Measurements from ENCODE around the gene PAK5. TPM values are rescaled to one million over a fixed set of nuclear protein-coding genes. Genes with fewer than 3 reads are reported as not detected.
A peak's percentile ranks its signal among the peaks of the same experiment; 100 is the strongest.

The PAK5 gene
- total RNA-seq, 4 donors from 2014 or later = 0.05 to 6.6 (median 0.54) TPM; not detected in 1

- no peaks in the 10 kb centered on the region for H3K36me3 ChIP-seq
- H3K4me1 ChIP-seq = no peaks in the 10 kb centered on the region
- H3K27ac ChIP-seq = no peak overlapping the region
- no peaks in the 10 kb centered on the region for H3K9me3 ChIP-seq
- no peak overlapping the region for H3K4me3 ChIP-seq
- no peak for ATAC-seq
- H3K27me3 ChIP-seq = no peaks in the 10 kb centered on the region
- no peak for TF ChIP-seq POLR2A (IDR thresholded peaks at IDR 0.05)
- no peak for TF ChIP-seq POLR2AphosphoS5 (IDR thresholded peaks at IDR 0.05)
- TF ChIP-seq CTCF (IDR thresholded peaks at IDR 0.05) = no peak
- TF ChIP-seq EP300 (IDR thresholded peaks at IDR 0.05) = no peak
- 44 to 53% methylated on average over 2 to 3 of the region's 3 CpGs for WGBS, 2 donors (ENCODE audit: low coverage in 1 of 2)
These were observed 39.1 kb upstream of the PAK5 start for GRCh38 chr20:9877932-9878495.

GRCh38 chr20:9867196-9867980, 28.5 kb upstream of the PAK5 start:
- H3K27ac ChIP-seq = no peak overlapping the region
- 63 to 68% methylated on average over 5 to 6 of the region's 6 CpGs for WGBS, 2 donors (ENCODE audit: low coverage in 1 of 2)
- H3K4me3 ChIP-seq = no peak overlapping the region
- ATAC-seq = no peak
- H3K27me3 ChIP-seq = no peaks in the 10 kb centered on the region
- no peaks in the 10 kb centered on the region for H3K9me3 ChIP-seq
- no peaks in the 10 kb centered on the region for H3K4me1 ChIP-seq
- no peaks in the 10 kb centered on the region for H3K36me3 ChIP-seq
- TF ChIP-seq CTCF (IDR thresholded peaks at IDR 0.05) (no peak), EP300 (IDR thresholded peaks at IDR 0.05) (no peak), POLR2AphosphoS5 (IDR thresholded peaks at IDR 0.05) (no peak), POLR2A (IDR thresholded peaks at IDR 0.05) (no peak)

- TF ChIP-seq CTCF (IDR thresholded peaks at IDR 0.05) = no peak
- no peak for TF ChIP-seq POLR2AphosphoS5 (IDR thresholded peaks at IDR 0.05)
- TF ChIP-seq EP300 (IDR thresholded peaks at IDR 0.05) = no peak
- TF ChIP-seq POLR2A (IDR thresholded peaks at IDR 0.05) = no peak
- Histone ChIP-seq H3K4me1 (no peaks in the 10 kb centered on the region), H3K9me3 (peaks cover 0 to under 1% (median 0%) of the 10 kb centered on the region in 3 donors), H3K36me3 (no peaks in the 10 kb centered on the region), H3K4me3 (no peak overlapping the region), H3K27me3 (no peaks in the 10 kb centered on the region), H3K27ac (no peak overlapping the region)
- 91 to 100% methylated on average over 1 to 2 of the region's 2 CpGs for WGBS, 2 donors (ENCODE audit: low coverage in 1 of 2)
- no peak for ATAC-seq
These were observed 13.7 kb upstream of the PAK5 start for GRCh38 chr20:9852566-9852965.

- peaks cover 42% of the 10 kb centered on the region for H3K27me3 ChIP-seq
- no peak overlapping the region for H3K27ac ChIP-seq
- TF ChIP-seq POLR2AphosphoS5 (IDR thresholded peaks at IDR 0.05) (no peak), CTCF (IDR thresholded peaks at IDR 0.05) (no peak), POLR2A (IDR thresholded peaks at IDR 0.05) (no peak), EP300 (IDR thresholded peaks at IDR 0.05) (no peak)
- 71 to 80% methylated on average over 3 of the region's 5 CpGs for WGBS, 2 donors (ENCODE audit: low coverage in 1 of 2)
- peaks cover 0 to 12% (median 0%) of the 10 kb centered on the region in 3 donors for H3K9me3 ChIP-seq
- peaks cover 0 to 14% (median 0%) of the 10 kb centered on the region in 3 donors for H3K4me1 ChIP-seq
- no peak for ATAC-seq
- no peaks in the 10 kb centered on the region for H3K36me3 ChIP-seq
- H3K4me3 ChIP-seq = no peak overlapping the region
These were observed 750 bp upstream of the PAK5 start for GRCh38 chr20:9839626-9840025.

- TF ChIP-seq POLR2A (IDR thresholded peaks at IDR 0.05) (no peak), EP300 (IDR thresholded peaks at IDR 0.05) (no peak), POLR2AphosphoS5 (IDR thresholded peaks at IDR 0.05) (no peak), CTCF (IDR thresholded peaks at IDR 0.05) (no peak)
- no peak for ATAC-seq
- Histone ChIP-seq H3K9me3 (peaks cover 0 to 12% (median 0%) of the 10 kb centered on the region in 3 donors), H3K4me1 (peaks cover 0 to 14% (median 0%) of the 10 kb centered on the region in 3 donors), H3K4me3 (peak overlapping the region in 1 of 2 donors; percentile 42), H3K27me3 (peaks cover 42% of the 10 kb centered on the region), H3K27ac (no peak overlapping the region), H3K36me3 (no peaks in the 10 kb centered on the region)
- 3 to 20% methylated on average over 2 to 6 of the region's 14 CpGs for WGBS, 2 donors (ENCODE audit: low coverage in 1 of 2)
These were observed 870 bp downstream of the PAK5 start for GRCh38 chr20:9838035-9838377.
